B cell (primary cell): ENCODE data around the gene FAM13B.

ENCODE experiments used
- EZH2 ChIP-seq: IDR thresholded peaks from 2 replicates; pipeline ENCODE4 v1.6.1; 2012; ENCODE audit warnings: borderline replicate concordance, low read depth, mild to moderate bottlenecking, moderate library complexity, low read length; ENCODE audit not compliant: insufficient read depth, poor library complexity, severe bottlenecking
- TF ChIP-seq, protein P1 (sequence below): fragments of 200-600 bp; IDR thresholded peaks from one replicate; pipeline ENCODE4 v1.8.0; 2022; ENCODE audit warnings: antibody characterized with exemption, mild to moderate bottlenecking

DNA sequence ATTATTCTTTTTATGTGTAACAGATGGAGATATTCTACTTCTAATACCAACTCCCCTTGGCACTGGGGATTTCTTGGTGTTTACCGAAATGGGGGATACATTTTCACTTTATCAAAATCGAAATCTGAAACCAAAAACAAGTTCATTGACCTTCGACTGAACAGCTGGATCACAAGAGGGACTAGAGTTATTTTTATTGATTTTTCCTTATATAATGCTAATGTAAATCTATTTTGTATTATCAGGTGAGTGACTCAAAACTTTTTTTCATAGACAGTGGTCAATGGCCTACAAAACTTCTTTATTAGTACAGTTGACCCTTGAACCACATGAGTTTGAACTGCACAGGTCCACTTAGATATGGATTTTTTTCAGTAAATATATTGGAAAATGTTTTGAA, 133.4 kb downstream of the FAM13B start:
- TF ChIP-seq, protein P1, sequence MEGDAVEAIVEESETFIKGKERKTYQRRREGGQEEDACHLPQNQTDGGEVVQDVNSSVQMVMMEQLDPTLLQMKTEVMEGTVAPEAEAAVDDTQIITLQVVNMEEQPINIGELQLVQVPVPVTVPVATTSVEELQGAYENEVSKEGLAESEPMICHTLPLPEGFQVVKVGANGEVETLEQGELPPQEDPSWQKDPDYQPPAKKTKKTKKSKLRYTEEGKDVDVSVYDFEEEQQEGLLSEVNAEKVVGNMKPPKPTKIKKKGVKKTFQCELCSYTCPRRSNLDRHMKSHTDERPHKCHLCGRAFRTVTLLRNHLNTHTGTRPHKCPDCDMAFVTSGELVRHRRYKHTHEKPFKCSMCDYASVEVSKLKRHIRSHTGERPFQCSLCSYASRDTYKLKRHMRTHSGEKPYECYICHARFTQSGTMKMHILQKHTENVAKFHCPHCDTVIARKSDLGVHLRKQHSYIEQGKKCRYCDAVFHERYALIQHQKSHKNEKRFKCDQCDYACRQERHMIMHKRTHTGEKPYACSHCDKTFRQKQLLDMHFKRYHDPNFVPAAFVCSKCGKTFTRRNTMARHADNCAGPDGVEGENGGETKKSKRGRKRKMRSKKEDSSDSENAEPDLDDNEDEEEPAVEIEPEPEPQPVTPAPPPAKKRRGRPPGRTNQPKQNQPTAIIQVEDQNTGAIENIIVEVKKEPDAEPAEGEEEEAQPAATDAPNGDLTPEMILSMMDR = no peak
- no peak for TF ChIP-seq EZH2
